ENCODE data around the gene PPP1R16B.
"Not testable (repeated sequence)": the region's sequence is repeated elsewhere in the genome, so short reads cannot be mapped to it uniquely, and the experiment has no call there.

The PPP1R16B gene

GRCh38 chr20:38950254-38950653, 144.8 kb downstream of the PPP1R16B start:
- H3K4me3 ChIP-seq (ENCODE audit: low read depth, low read length) = no peak overlapping the region
- no peak for TF ChIP-seq CTCF (conservative IDR thresholded peaks at IDR 0.05; ENCODE audit: low read depth, low read length)
- no peak for DNase-seq (ENCODE audit: low read depth)

- no peak overlapping the region for H3K4me3 ChIP-seq (ENCODE audit: low read depth, low read length)
- no peak for TF ChIP-seq CTCF (conservative IDR thresholded peaks at IDR 0.05; ENCODE audit: low read depth, low read length)
- no peak for DNase-seq (ENCODE audit: low read depth)
Measured at GRCh38 chr20:38951611-38952010, 146.1 kb downstream of the PPP1R16B start.

GRCh38 chr20:38952153-38952552, 146.7 kb downstream of the PPP1R16B start:
- DNase-seq (ENCODE audit: low read depth) = no peak
- H3K4me3 ChIP-seq (ENCODE audit: low read depth, low read length) = no peak overlapping the region
- TF ChIP-seq CTCF (conservative IDR thresholded peaks at IDR 0.05; ENCODE audit: low read depth, low read length) = no peak

GRCh38 chr20:38953630-38954340, 148.3 kb downstream of the PPP1R16B start:
- no peak for TF ChIP-seq CTCF (conservative IDR thresholded peaks at IDR 0.05; ENCODE audit: low read depth, low read length)
- no peak overlapping the region for H3K4me3 ChIP-seq (ENCODE audit: low read depth, low read length)
- DNase-seq (ENCODE audit: low read depth) = no peak

- TF ChIP-seq CTCF (conservative IDR thresholded peaks at IDR 0.05; ENCODE audit: low read depth, low read length) = no peak
- DNase-seq (ENCODE audit: low read depth) = no peak
- no peak overlapping the region for H3K4me3 ChIP-seq (ENCODE audit: low read depth, low read length)
Measured at GRCh38 chr20:38957235-38957876, 151.9 kb downstream of the PPP1R16B start.

GRCh38 chr20:38957915-38958485, 152.5 kb downstream of the PPP1R16B start:
- no peak for DNase-seq (ENCODE audit: low read depth)
- no peak overlapping the region for H3K4me3 ChIP-seq (ENCODE audit: low read depth, low read length)
- no peak for TF ChIP-seq CTCF (conservative IDR thresholded peaks at IDR 0.05; ENCODE audit: low read depth, low read length)

GRCh38 chr20:38960187-38960687, 154.7 kb downstream of the PPP1R16B start:
- not testable (repeated sequence) for DNase-seq (ENCODE audit: low read depth); H3K4me3 ChIP-seq (ENCODE audit: low read depth, low read length)
